Thyroid gland (tissue), 4 donors: Measurements from ENCODE around the gene WNT9B. TPM values are rescaled to one million over a fixed set of nuclear protein-coding genes. Genes with fewer than 3 reads are reported as not detected.

Experiments
- DNase-seq, 2 donors: peaks; one replicate each; pipeline ENCODE4 v3.0.0-alpha.2; 2019
- H3K27ac ChIP-seq, 3 donors: fragments of 200-600 bp; sonication (generic); 1 replicate in 2 of 3; 2 replicates in 1 of 3; pipeline ENCODE4 v1.5.1; 2016 to 2019; ENCODE audit warnings: mild to moderate bottlenecking in 1 of 3, moderate library complexity in 1 of 3
- H3K27me3 ChIP-seq: fragments of 200-600 bp; sonication (generic); one replicate; pipeline ENCODE4 v1.5.1; 2019
- H3K36me3 ChIP-seq, 2 donors: fragments of 200-600 bp; sonication (generic); one replicate each; pipeline ENCODE4 v1.5.1; 2016 to 2019
- H3K4me1 ChIP-seq, 2 donors: fragments of 200-600 bp; sonication (generic); one replicate each; pipeline ENCODE4 v1.5.1; 2017 to 2019
- H3K4me3 ChIP-seq, 3 donors: fragments of 200-600 bp; sonication (generic); replicated peaks in 1 of 3; 1 replicate in 2 of 3; 2 replicates in 1 of 3; pipeline ENCODE4 v1.5.1; 2016; ENCODE audit warnings: mild to moderate bottlenecking in 1 of 3
- H3K9me3 ChIP-seq: fragments of 200-600 bp; sonication (generic); one replicate; pipeline ENCODE4 v1.5.1; 2017
- CTCF ChIP-seq, 6 experiments: fragments of 200-600 bp in 3 of 6; fragments of 450-650 bp in 3 of 6; sonication (generic) in 3 of 6; IDR thresholded peaks; one replicate each; pipeline ENCODE4 v1.5.1; 2016 to 2019; ENCODE audit warnings: antibody characterized with exemption in 6 of 6, mild to moderate bottlenecking in 2 of 6, inconsistent platforms in 1 of 6, moderate library complexity in 1 of 6
- POLR2A ChIP-seq, 2 donors: fragments of 450-650 bp; IDR thresholded peaks; one replicate each; pipeline ENCODE4 v1.6.1; 2017; ENCODE audit warnings: antibody characterized with exemption in 2 of 2, mild to moderate bottlenecking in 2 of 2, moderate library complexity in 1 of 2
- WGBS, 2 donors: methylation state at CpG; one replicate each; pipeline ENCODE4 v1.1.5; 2017; 5-methylcytosine and 5-hydroxymethylcytosine counted together
- intact Hi-C: fragments of 100-400 bp; cut with DNase I; formaldehyde crosslinking; loops from one replicate; pipeline ENCODE4 v1.15.1; 2023
- total RNA-seq, 4 donors: library from RNA; depleted of rRNA; stranded (reverse); fragments of >200 nt; gene quantifications; one replicate each; pipeline ENCODE4 v1.2.3, GENCODE V29; 2016

The WNT9B gene
- total RNA-seq, 4 donors from 2014 or later = 1.2 TPM; not detected in 3

GRCh38 chr17:46869975-46870803 is 18.8 kb downstream of the WNT9B start:
- H3K27ac ChIP-seq = no peak overlapping the region
- no peaks in the 10 kb centered on the region for H3K36me3 ChIP-seq
- WGBS, 2 donors = 69 to 78% methylated on average over 5 to 6 of the region's 9 CpGs
- no peak for TF ChIP-seq CTCF (IDR thresholded peaks at IDR 0.05)
- no peak for TF ChIP-seq POLR2A (IDR thresholded peaks at IDR 0.05)
- H3K4me1 ChIP-seq = no peaks in the 10 kb centered on the region
- no peak for DNase-seq
- no peak overlapping the region for H3K4me3 ChIP-seq
- no peaks in the 10 kb centered on the region for H3K27me3 ChIP-seq
- intact Hi-C loops = no loop called here
- no peaks in the 10 kb centered on the region for H3K9me3 ChIP-seq

- no peaks in the 10 kb centered on the region for H3K9me3 ChIP-seq
- WGBS, 2 donors = 89 to 92% methylated on average over 8 to 15 of the region's 16 CpGs
- intact Hi-C loops = no loop called here
- H3K36me3 ChIP-seq = no peaks in the 10 kb centered on the region
- no peak overlapping the region for H3K4me3 ChIP-seq
- H3K27me3 ChIP-seq = no peaks in the 10 kb centered on the region
- no peak overlapping the region for H3K27ac ChIP-seq
- DNase-seq = no peak
- no peak for TF ChIP-seq CTCF (IDR thresholded peaks at IDR 0.05)
- no peak for TF ChIP-seq POLR2A (IDR thresholded peaks at IDR 0.05)
- no peaks in the 10 kb centered on the region for H3K4me1 ChIP-seq
Observed at GRCh38 chr17:46872421-46872820, 21.0 kb downstream of the WNT9B start.

GRCh38 chr17:46873941-46874645 is 22.7 kb downstream of the WNT9B start:
- Histone ChIP-seq H3K4me3 (no peak overlapping the region), H3K27ac (no peak overlapping the region), H3K36me3 (no peaks in the 10 kb centered on the region), H3K4me1 (no peaks in the 10 kb centered on the region), H3K27me3 (no peaks in the 10 kb centered on the region), H3K9me3 (no peaks in the 10 kb centered on the region)
- intact Hi-C loops = no loop called here
- no peak for TF ChIP-seq CTCF (IDR thresholded peaks at IDR 0.05)
- no peak for TF ChIP-seq POLR2A (IDR thresholded peaks at IDR 0.05)
- 81 to 85% methylated on average over 6 to 7 of the region's 7 CpGs for WGBS, 2 donors
- no peak for DNase-seq

DNA sequence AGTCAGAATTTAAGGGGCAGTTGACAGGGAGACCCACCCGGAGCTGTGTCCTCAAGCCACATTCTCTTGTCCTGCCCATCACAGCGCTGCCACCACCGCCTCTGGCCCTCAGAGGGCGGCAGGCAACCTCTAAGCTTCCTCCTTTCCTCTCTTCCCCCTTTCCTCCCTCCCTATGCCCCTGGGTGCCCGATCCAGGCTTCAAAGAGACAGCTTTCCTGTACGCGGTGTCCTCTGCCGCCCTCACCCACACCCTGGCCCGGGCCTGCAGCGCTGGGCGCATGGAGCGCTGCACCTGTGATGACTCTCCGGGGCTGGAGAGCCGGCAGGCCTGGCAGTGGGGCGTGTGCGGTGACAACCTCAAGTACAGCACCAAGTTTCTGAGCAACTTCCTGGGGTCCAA is 23.5 kb downstream of the WNT9B start:
- 71 to 73% methylated on average over 15 to 16 of the region's 16 CpGs for WGBS, 2 donors
- Histone ChIP-seq H3K4me3 (no peak overlapping the region), H3K9me3 (no peaks in the 10 kb centered on the region), H3K36me3 (no peaks in the 10 kb centered on the region), H3K27ac (no peak overlapping the region), H3K4me1 (no peaks in the 10 kb centered on the region), H3K27me3 (no peaks in the 10 kb centered on the region)
- TF ChIP-seq POLR2A (IDR thresholded peaks at IDR 0.05) (no peak), CTCF (IDR thresholded peaks at IDR 0.05) (no peak)
- intact Hi-C loops = no loop called here
- DNase-seq = no peak

DNA sequence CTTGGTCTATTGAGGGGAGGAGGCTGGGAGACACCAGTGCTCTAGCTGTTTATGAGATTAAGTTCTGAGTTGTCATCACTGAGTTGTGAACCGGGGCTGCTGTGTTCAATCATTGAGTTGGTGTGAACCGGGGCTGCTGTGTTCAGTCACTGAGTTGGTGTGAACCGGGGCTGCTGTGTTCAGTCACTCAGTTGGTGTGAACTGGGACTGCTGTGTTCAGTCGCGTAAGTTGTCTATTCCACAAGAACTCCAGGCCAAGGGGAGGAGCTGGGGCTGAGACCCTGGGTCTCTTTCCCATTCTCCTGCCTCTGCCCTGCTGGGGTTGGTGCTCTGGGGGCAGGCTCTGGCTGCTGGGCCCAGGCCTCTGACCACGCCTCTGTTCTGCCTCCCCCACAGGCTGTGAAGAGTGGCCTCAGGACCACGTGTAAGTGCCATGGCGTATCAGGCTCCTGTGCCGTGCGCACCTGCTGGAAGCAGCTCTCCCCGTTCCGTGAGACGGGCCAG is 24.5 kb downstream of the WNT9B start:
- Histone ChIP-seq H3K4me3 (no peak overlapping the region), H3K27me3 (no peaks in the 10 kb centered on the region), H3K27ac (no peak overlapping the region), H3K4me1 (no peaks in the 10 kb centered on the region), H3K9me3 (no peaks in the 10 kb centered on the region), H3K36me3 (no peaks in the 10 kb centered on the region)
- intact Hi-C loops = no loop called here
- WGBS, 2 donors = 83 to 89% methylated on average over 5 to 12 of the region's 13 CpGs
- TF ChIP-seq CTCF (IDR thresholded peaks at IDR 0.05) (no peak), POLR2A (IDR thresholded peaks at IDR 0.05) (no peak)
- no peak for DNase-seq
